NT2/D1 (cell line): Measurements from ENCODE around the gene RSPH6A.

Source experiments
- SUZ12 ChIP-seq: IDR thresholded peaks from 2 replicates; pipeline ENCODE4 v1.6.1; 2011; ENCODE audit not compliant: insufficient read length, insufficient read depth; ENCODE audit errors: extremely low read depth
- YY1 ChIP-seq: IDR thresholded peaks from 2 replicates; pipeline ENCODE4 v1.6.1; 2011; ENCODE audit not compliant: insufficient read length, insufficient read depth
- ZNF274 ChIP-seq: IDR thresholded peaks from 2 replicates; pipeline ENCODE4 v1.6.1; 2011; ENCODE audit warnings: mild to moderate bottlenecking, low read depth, low read length

DNA sequence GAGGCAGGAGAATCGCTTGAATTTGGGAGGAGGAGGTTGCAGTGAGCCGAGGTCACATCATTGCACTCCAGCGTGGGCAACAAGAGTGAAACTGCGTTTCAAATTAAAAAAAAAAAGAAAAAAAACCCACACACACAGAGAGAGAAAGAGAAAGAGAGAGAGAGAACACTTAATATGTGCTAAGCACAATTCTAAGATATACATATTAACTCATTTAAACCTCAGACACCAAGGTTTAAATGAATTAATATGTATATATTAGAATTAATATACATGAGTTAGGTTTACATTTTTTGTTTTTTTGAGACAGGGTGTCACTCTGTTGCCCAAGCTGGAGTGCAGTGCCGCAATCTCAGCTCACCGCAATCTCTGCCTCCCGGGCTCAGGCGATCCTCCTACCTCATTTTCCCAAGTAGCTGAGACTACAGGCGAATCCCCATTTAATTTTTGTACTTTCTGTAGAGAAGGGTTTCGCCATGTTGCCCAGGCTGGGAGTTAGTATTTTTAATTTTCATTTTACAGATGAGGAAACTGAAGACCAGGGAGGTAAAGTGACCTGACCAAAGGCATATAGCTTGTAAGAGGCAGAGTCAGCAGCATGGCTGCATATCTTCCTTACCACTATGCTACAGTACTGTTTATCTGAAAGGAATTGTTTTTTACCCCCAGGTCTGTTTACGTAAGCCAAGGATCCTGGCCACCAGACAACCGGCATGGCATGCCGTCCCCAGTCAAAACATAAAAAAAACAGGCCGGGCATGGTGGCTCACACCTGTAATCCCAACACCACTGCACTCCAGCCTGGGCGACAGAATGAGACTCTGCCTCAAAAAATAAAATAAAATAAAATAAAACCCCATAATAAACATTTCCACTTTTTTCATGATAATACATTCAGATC is 45.5 kb upstream of the RSPH6A start:
- TF ChIP-seq ZNF274 (no peak), SUZ12 (no peak), YY1 (no peak)
